HepG2 (cell line): ENCODE data around the gene THADA. TPM values are rescaled to one million over a fixed set of nuclear protein-coding genes. Genes with fewer than 3 reads are reported as not detected.

Source experiments
- ATAC-seq: fragments of 200-7000 bp; cut with Tn5 transposase; 3 replicates; pipeline ENCODE4 v1.9.1; 2020; ENCODE audit warnings: mild to moderate bottlenecking, moderate library complexity
- BruUV-seq: library from RNA; stranded (reverse); fragments of 400-500 nt; replicated peaks from 2 replicates; lab custom pipeline; 2021; lab: Mats Ljungman, UMichigan
- CTCF ChIA-PET: fragments of 300-600 bp; formaldehyde crosslinking; extraction: SDS; loops from one replicate; lab custom pipeline; 2021; ENCODE audit warnings: low total read pairs, inconsistent platforms, low intra/inter-chr PET ratio; lab: Yijun Ruan, JAX
- POLR2A ChIA-PET: fragments of 350-600 bp; sonication (Branson Sonifier 250); formaldehyde crosslinking; loops from one replicate; lab custom pipeline; 2020; ENCODE audit warnings: antibody characterized with exemption, inconsistent platforms; lab: Yijun Ruan, JAX
- DNase-seq: peaks from one replicate; pipeline ENCODE4 v3.0.0-alpha.2; 2015; ENCODE audit warnings: low spot score
- FAIRE-seq: peaks from 3 replicates; lab custom pipeline; 2011; peaks lifted over from hg19 to GRCh38; lab: Jason Lieb, UNC
- H2AFZ ChIP-seq: one replicate; pipeline ENCODE4 v1.6.1; 2011; ENCODE audit warnings: low read length, inconsistent platforms
- H3K27ac ChIP-seq: fragments of 300-600 bp; 3 replicates; pipeline ENCODE4 v1.8.0; 2011; ENCODE audit warnings: mixed run types, mild to moderate bottlenecking, mixed read lengths, low read length, inconsistent platforms; ENCODE audit not compliant: insufficient read depth; ENCODE audit errors: extremely low read length
- H3K27me3 ChIP-seq, 2 experiments: fragments of 200-600 bp in 1 of 2; 2 replicates in 1 of 2; 3 replicates in 1 of 2; pipeline versions ENCODE4 v1.6.0 to v1.8.0; 2011; ENCODE audit warnings: low read length in 2 of 2, mild to moderate bottlenecking in 2 of 2, moderate library complexity in 2 of 2, inconsistent platforms in 1 of 2; ENCODE audit not compliant: insufficient read depth in 2 of 2, control insufficient read depth in 1 of 2
- H3K36me3 ChIP-seq, 2 experiments: fragments of 200-600 bp in 1 of 2; replicated peaks in 1 of 2; 2 replicates in 1 of 2; 3 replicates in 1 of 2; pipeline versions ENCODE4 v1.5.1 to v1.8.0; 2011; ENCODE audit warnings: low read length in 2 of 2, inconsistent platforms in 1 of 2; ENCODE audit not compliant: insufficient read depth in 2 of 2, control insufficient read depth in 1 of 2
- H3K4me1 ChIP-seq: 2 replicates; pipeline ENCODE4 v1.5.1; 2012; ENCODE audit warnings: low read length, inconsistent platforms; ENCODE audit not compliant: insufficient read depth
- H3K4me2 ChIP-seq: 2 replicates; pipeline ENCODE4 v1.6.0; 2011; ENCODE audit warnings: low read depth, low read length, inconsistent platforms
- H3K4me3 ChIP-seq, 3 experiments: fragments of 200-600 bp in 1 of 3; sonication (generic), shearing (Covaris generic) in 1 of 3; replicated peaks in 1 of 3; 2 replicates each; pipeline ENCODE4 v1.5.1; 2011 to 2016; ENCODE audit warnings: low read length in 3 of 3, inconsistent platforms in 2 of 3, low read depth in 2 of 3, mild to moderate bottlenecking in 2 of 3, control low read depth in 1 of 3, mixed read lengths in 1 of 3; ENCODE audit not compliant: insufficient read depth in 1 of 3
- H3K79me2 ChIP-seq: one replicate; pipeline ENCODE4 v1.6.1; 2011; ENCODE audit warnings: low read length, inconsistent platforms; ENCODE audit not compliant: insufficient read depth
- H3K9ac ChIP-seq: 2 replicates; pipeline ENCODE4 v1.6.0; 2011; ENCODE audit warnings: mild to moderate bottlenecking, low read depth, low read length, inconsistent platforms; ENCODE audit not compliant: insufficient read depth
- H3K9me3 ChIP-seq: 2 replicates; pipeline ENCODE4 v1.5.1; 2012; ENCODE audit warnings: mild to moderate bottlenecking, low read length
- H4K20me1 ChIP-seq: 2 replicates; pipeline ENCODE4 v1.6.0; 2011; ENCODE audit warnings: inconsistent platforms, mild to moderate bottlenecking, low read length, moderate library complexity; ENCODE audit not compliant: insufficient read depth
- ATM ChIP-seq: fragments of 450-650 bp; IDR thresholded peaks from 2 replicates; pipeline ENCODE4 v1.7.1; 2017; ENCODE audit warnings: mild to moderate bottlenecking, borderline replicate concordance
- BCLAF1 ChIP-seq: fragments of 450-650 bp; IDR thresholded peaks from 2 replicates; pipeline ENCODE4 v1.6.1; 2017; ENCODE audit warnings: mild to moderate bottlenecking
- CAMTA2 ChIP-seq: sonication (generic); formaldehyde crosslinking; IDR thresholded peaks from 2 replicates; pipeline ENCODE4 v1.4.0; 2020; ENCODE audit warnings: mild to moderate bottlenecking, missing genetic modification reagents, borderline replicate concordance
- CBX1 ChIP-seq: IDR thresholded peaks from one replicate; pipeline ENCODE4 v1.6.1; 2016; ENCODE audit warnings: antibody characterized with exemption, low read depth
- CERS6 ChIP-seq: sonication (generic); formaldehyde crosslinking; IDR thresholded peaks from 2 replicates; pipeline ENCODE4 v1.5.0; 2020; ENCODE audit warnings: missing genetic modification reagents
- FOXO1 ChIP-seq: sonication (generic); formaldehyde crosslinking; IDR thresholded peaks from 2 replicates; pipeline ENCODE4 v1.4.0; 2020; ENCODE audit warnings: missing genetic modification reagents
- MAFK ChIP-seq, 2 experiments: IDR thresholded peaks in 1 of 2; conservative IDR thresholded peaks in 1 of 2; 2 replicates each; pipeline ENCODE4 v1.6.1; 2011; ENCODE audit warnings: improper control_type of control experiment in 2 of 2, low read length in 2 of 2
- MYNN ChIP-seq: sonication (generic); formaldehyde crosslinking; IDR thresholded peaks from 2 replicates; pipeline ENCODE4 v1.4.0; 2020; ENCODE audit warnings: mild to moderate bottlenecking, low read depth, missing genetic modification reagents
- NR0B2 ChIP-seq: sonication (generic); formaldehyde crosslinking; IDR thresholded peaks from 2 replicates; pipeline ENCODE4 v1.4.0; 2020; ENCODE audit warnings: mild to moderate bottlenecking, missing genetic modification reagents
- SCMH1 ChIP-seq: sonication (generic); formaldehyde crosslinking; IDR thresholded peaks from 2 replicates; pipeline ENCODE4 v1.9.0; 2021; ENCODE audit warnings: missing genetic modification reagents, mild to moderate bottlenecking, borderline replicate concordance
- SYNCRIP ChIP-seq: fragments of 200-400 bp; formaldehyde crosslinking; IDR thresholded peaks from 2 replicates; pipeline ENCODE4 v1.6.1; 2018; ENCODE audit warnings: mild to moderate bottlenecking, low read depth, low read length; ENCODE audit not compliant: insufficient read depth
- ZNF225 ChIP-seq: sonication (generic); formaldehyde crosslinking; IDR thresholded peaks from 2 replicates; pipeline ENCODE4 v1.4.0; 2020; ENCODE audit warnings: mild to moderate bottlenecking, missing genetic modification reagents
- ZNF749 ChIP-seq: sonication (generic); formaldehyde crosslinking; IDR thresholded peaks from 2 replicates; pipeline ENCODE4 v1.8.0; 2022; ENCODE audit warnings: mild to moderate bottlenecking, missing genetic modification reagents, moderate library complexity, borderline replicate concordance
- WGBS: methylation state at CpG from one replicate; pipeline ENCODE4 v1.1.6; 2017; ENCODE audit warnings: low lambda C conversion rate; 5-methylcytosine and 5-hydroxymethylcytosine counted together
- in situ Hi-C: cut with HindIII; loops from 2 replicates; pipeline ENCODE4 v1.10.0; 2017; ENCODE audit warnings: low pct_unique_long_range_greater_than_20kb; ENCODE audit not compliant: extremely low pct_ligation_motif_present
- intact Hi-C: fragments of 100-400 bp; cut with micrococcal nuclease; formaldehyde crosslinking; loops from one replicate; pipeline ENCODE4 v1.10.0; 2022; ENCODE audit not compliant: unreplicated experiment
- polyA plus RNA-seq, 8 experiments: library from polyadenylated mRNA; depleted of rRNA in 3 of 8; stranded (reverse) in 7 of 8; unstranded in 1 of 8; fragments of >200 nt; fragmentation: Illumina TruSeq in 4 of 8; extraction: Trizol in 4 of 8; gene quantifications; 2 replicates each; pipeline versions ENCODE4 v1.2.1 to v1.2.3, GENCODE V29; 2011 to 2016; ENCODE audit warnings: low read depth in 4 of 8, missing spikeins in 1 of 8, mixed read lengths in 1 of 8; ENCODE audit not compliant: insufficient read depth in 1 of 8
- total RNA-seq, 5 experiments: library from RNA; depleted of rRNA; stranded (reverse); fragments of >200 nt; fragmentation: Illumina TruSeq; extraction: Trizol; gene quantifications; 2 replicates each; pipeline ENCODE4 v1.2.3, GENCODE V29; 2016; ENCODE audit warnings: low read depth in 1 of 5

The THADA gene
- total and polyA plus RNA-seq, 2 of the 13 experiments (the other 11 are each of a cell fraction or from before 2014, with no cell fraction given) = 12.7 to 21.7 TPM

GRCh38 chr2:43225788-43226557 lies 369.9 kb downstream of the THADA start (continued):
- peak; percentile 54; the same call in 1 of the 2 replicates for TF ChIP-seq NR0B2
- TF ChIP-seq FOXO1 = no peak
- TF ChIP-seq ZNF225 (CRISPR knock-in tag) = peak; percentile 19; the same call in 1 of the 2 replicates
- TF ChIP-seq, all 625 proteins: peak for 196

- H3K27me3 ChIP-seq = no peaks in the 10 kb centered on the region; a peak in 1 of 5 replicates
- peaks cover 3 to 13% of the 10 kb centered on the region in 2 experiments for H3K36me3 ChIP-seq
- no peaks in the 10 kb centered on the region for H3K9me3 ChIP-seq
- peak overlapping the region; percentile 95 for H3K27ac ChIP-seq
- H3K79me2 ChIP-seq = peaks cover 58% of the 10 kb centered on the region
- DNase-seq = no peak
- in situ Hi-C loops = loop anchor here (5.0 to 10.0 kb wide), 6 partner anchors 60 to 398 kb away; no protein-coding TSS in a partner anchor
- BruUV-seq = TSS peak; percentile 52
- H3K9ac ChIP-seq = peak overlapping the region; percentile 96
- under 1% methylated on average over 24 of the region's 74 CpGs for WGBS
- ATAC-seq = no peak
- H3K4me1 ChIP-seq = peaks cover 54% of the 10 kb centered on the region
- peak overlapping the region; percentile 80 to 97 (median 89) for H3K4me3 ChIP-seq
- no peak overlapping the region for H2AFZ ChIP-seq
- CTCF ChIA-PET = interaction anchor here (1.8 kb wide), 1 partner anchor 56 kb away, joined by 6 read pairs; no protein-coding TSS in a partner anchor
- H4K20me1 ChIP-seq = peaks cover 39% of the 10 kb centered on the region
- H3K4me2 ChIP-seq = peak overlapping the region; percentile 99
- POLR2A ChIA-PET = interaction anchor here (0.7 to 13.7 kb wide), 21 partner anchors 18 to 298 kb away, joined by 3 to 324 read pairs (median 5); no protein-coding TSS in a partner anchor
- intact Hi-C loops = loop anchor here (5.0 kb wide), 1 partner anchor 203 kb away; no protein-coding TSS in a partner anchor
- no peak for FAIRE-seq
- no peak for TF ChIP-seq SYNCRIP
- TF ChIP-seq BCLAF1 = no peak
- no peak for TF ChIP-seq MYNN (CRISPR knock-in tag)
- no peak for TF ChIP-seq SCMH1 (CRISPR knock-in tag)
- no peak for TF ChIP-seq ZNF749
- no peak for TF ChIP-seq CBX1
- no peak for TF ChIP-seq MAFK (conservative IDR thresholded peaks at IDR 0.05 in 1 of 2, IDR thresholded peaks at IDR 0.05 in 1 of 2; ENCODE audit: low read length in 2 of 2)
- no peak for TF ChIP-seq CERS6 (CRISPR knock-in tag)
- TF ChIP-seq ATM = no peak
- no peak for TF ChIP-seq CAMTA2
Observed at GRCh38 chr2:43225093-43225787, 370.6 kb downstream of the THADA start.
